GM21717 (cell line): ENCODE results near the gene LDLRAD4.

Source experiments
- ATAC-seq: cut with Tn5 transposase; IDR thresholded peaks from one replicate; pipeline ENCODE4 v1.9.1; 2021; ENCODE audit warnings: mild to moderate bottlenecking, moderate library complexity; ENCODE audit not compliant: unreplicated experiment

Gene LDLRAD4

GRCh38 chr18:13227910-13228309 lies 9.3 kb downstream of the LDLRAD4 start:
- ATAC-seq, result no peak

- ATAC-seq, result no peak
Measured at GRCh38 chr18:13229001-13229671, 10.6 kb downstream of the LDLRAD4 start.

GRCh38 chr18:13231151-13231550 lies 12.6 kb downstream of the LDLRAD4 start:
- ATAC-seq, result no peak

- ATAC-seq, result no peak
Measured at GRCh38 chr18:13232086-13232917, 13.7 kb downstream of the LDLRAD4 start.

DNA sequence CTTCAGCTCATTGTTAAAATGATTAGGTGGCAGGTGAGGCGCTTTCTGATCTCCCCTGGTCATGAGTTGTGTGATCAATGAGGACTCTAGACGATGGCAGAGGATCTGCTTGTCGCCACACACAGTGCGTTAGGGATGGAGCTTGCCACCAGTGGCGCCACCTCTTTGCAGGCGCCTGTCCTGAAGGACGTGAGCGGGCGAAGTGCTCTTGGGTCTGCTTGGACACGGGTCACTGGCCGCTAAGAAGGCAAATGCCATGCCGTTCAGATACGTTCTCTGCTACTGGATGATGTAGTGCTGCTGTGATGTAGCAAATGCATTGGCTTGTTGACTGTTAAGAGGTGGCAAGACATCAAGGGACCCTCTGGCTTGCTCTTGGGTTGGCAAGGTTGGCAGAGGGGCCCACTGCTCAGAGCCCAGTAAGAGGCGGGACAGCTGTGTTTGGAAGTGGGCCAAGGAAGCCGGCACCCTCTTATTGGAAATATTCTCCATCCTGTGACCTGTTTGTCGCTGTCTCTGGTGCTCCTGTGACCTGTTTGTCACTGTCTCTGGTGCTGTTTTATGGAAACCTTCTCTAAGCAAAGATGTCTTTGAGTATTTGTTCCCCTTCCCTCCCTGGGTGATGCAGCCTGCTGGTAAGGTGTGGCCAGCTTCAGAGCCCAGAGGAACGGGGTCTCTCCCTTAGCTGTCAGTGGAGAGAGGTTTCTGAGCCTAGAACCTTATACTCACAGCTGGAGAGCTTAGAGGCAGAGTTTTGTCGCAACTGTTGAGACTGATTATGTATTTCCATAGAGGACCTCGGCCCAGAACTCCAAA lies 14.6 kb downstream of the LDLRAD4 start:
- ATAC-seq, result no peak

GRCh38 chr18:13233787-13234783 lies 15.5 kb downstream of the LDLRAD4 start:
- ATAC-seq, result no peak

GRCh38 chr18:13235421-13235831 lies 16.9 kb downstream of the LDLRAD4 start:
- ATAC-seq, result no peak

DNA sequence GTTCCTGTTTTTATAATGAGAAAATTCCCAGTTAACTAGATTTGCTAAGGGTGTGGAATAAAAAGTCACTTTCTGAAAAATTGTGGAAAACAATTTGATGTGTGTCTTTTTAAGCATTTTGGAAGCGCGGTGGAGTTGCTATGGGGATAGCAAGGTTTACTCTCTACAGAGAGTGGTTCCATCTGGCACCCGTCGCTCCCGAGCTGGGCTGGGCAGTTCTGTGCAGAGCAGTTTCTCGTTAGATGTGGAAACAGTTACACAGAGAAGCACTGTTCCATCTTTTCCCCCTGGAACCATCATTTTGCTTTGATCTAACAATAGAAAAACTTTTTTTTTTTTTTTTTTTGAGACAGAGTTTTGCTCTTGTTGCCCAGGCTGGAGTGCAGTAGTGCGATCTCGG lies 17.4 kb downstream of the LDLRAD4 start:
- no peak for ATAC-seq

DNA sequence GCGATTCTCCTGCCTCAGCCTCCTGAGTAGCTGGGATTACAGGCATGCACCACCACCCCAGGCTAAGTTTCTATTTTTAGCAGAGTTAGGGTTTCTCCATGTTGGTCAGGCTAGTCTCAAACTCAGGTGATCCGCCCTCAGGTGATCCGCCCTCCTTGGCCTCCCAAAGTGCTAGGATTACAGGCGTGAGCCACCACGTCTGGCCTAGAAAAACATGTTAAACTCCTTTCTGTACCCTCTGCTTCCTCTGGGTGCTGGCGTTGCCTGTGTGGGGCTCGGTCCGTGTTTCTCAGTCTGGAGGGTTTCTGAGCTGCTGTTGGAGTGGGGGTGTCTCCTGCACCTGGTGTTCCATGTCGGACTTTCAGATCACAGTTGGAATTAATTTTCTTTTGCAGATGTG lies 17.9 kb downstream of the LDLRAD4 start:
- ATAC-seq, result no peak

- ATAC-seq, result no peak
Measured at GRCh38 chr18:13237073-13237472, 18.5 kb downstream of the LDLRAD4 start.

DNA sequence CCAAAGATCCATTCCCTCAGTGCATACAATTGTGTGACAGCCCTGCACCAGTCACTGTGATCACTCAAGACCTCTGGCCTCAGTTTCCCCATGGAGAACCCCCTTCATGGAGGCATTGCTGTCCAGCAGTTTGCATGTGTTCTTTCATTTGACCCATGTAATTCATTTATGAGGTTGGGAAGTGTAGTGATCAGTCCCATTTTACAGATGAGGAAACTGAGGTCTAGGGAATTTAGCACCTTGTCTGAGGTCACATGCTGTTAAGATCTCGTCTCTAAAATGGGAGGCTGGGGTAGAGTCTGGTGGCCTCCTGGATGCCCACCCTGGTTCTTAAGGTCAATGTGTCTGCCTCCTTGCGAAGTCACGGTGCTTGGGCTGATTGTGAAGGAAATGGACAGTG lies 19.1 kb downstream of the LDLRAD4 start:
- no peak for ATAC-seq

- no peak for ATAC-seq
Measured at GRCh38 chr18:13239171-13239956, 20.8 kb downstream of the LDLRAD4 start.

DNA sequence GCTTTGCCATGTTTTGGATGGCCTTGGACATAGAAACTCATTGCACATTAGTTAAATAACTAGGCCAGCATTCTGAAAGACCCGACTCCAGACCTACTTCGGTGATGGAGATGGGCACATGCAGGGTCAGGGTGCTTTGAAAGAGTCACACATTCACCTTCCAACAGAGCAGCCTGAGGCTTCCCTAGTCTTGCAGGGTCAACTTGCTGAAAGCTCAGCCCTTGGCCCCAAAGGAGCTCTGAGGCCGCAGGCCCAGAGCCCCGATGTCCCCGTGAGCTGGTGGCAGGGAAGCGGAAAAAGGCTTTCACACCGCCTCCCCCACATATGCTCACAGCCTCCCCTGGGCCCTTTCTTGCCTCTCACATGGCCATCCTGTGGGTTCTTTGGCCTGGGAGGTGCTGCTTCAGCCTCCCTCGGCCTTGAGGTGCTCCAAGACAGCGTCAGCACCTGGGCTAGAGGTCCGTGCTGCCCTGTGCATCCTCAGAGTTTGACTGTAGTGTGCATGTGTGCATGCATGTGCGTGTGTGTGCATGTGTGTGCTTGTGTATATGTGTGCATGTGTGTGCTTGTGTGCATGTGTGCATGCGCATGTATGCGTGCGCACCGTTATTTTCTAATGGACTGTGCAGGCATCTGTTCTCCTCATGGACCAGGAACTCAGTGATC lies 21.6 kb downstream of the LDLRAD4 start:
- ATAC-seq, result no peak

GRCh38 chr18:13241083-13241892 lies 22.7 kb downstream of the LDLRAD4 start:
- ATAC-seq, result no peak

- no peak for ATAC-seq
Measured at GRCh38 chr18:13241893-13242175, 23.3 kb downstream of the LDLRAD4 start.

GRCh38 chr18:13242797-13243196 lies 24.2 kb downstream of the LDLRAD4 start:
- no peak for ATAC-seq

- ATAC-seq, result no peak
Measured at GRCh38 chr18:13243363-13243762, 24.8 kb downstream of the LDLRAD4 start.

DNA sequence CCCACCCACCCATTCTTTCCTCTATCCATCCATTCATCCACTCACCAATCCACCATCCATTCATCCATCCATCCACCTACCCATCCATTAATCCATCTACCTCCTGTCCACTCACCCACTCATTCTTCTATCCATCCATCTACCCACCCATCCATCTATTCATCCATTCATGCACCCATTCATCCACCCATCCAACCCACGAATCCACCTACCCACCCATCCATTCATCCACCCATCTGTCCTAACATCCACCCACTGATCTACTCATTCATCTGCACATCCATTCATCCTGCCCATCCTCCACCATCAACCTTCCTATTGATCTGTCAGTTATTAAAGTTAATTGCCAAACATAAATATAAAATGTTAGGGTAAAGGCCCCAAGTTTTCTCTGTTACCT lies 25.6 kb downstream of the LDLRAD4 start:
- ATAC-seq, result no peak
